OCI-LY7 (cell line): ENCODE data around the gene SMIM12. TPM values are rescaled to one million over a fixed set of nuclear protein-coding genes. Genes with fewer than 3 reads are reported as not detected.
"Not testable (repeated sequence)": the region's sequence is repeated elsewhere in the genome, so short reads cannot be mapped to it uniquely, and the experiment has no call there.

Experiments
- BruUV-seq: library from RNA; stranded (reverse); fragments of 400-500 nt; replicated peaks from 2 replicates; lab custom pipeline; 2021; lab: Mats Ljungman, UMichigan
- CTCF ChIA-PET: fragments of 300-600 bp; sonication (Branson Sonifier 250); formaldehyde crosslinking; loops from one replicate; lab custom pipeline; 2022; ENCODE audit warnings: antibody characterized with exemption; ENCODE audit not compliant: unreplicated experiment; lab: Charles Lee
- POLR2A ChIA-PET: fragments of 300-600 bp; sonication (Branson Sonifier 250); formaldehyde crosslinking; loops from one replicate; lab custom pipeline; 2022; ENCODE audit warnings: antibody characterized with exemption; lab: Charles Lee
- DNase-seq: peaks from one replicate; pipeline ENCODE4 v3.0.0-alpha.2; 2015; ENCODE audit warnings: low spot score
- H2AFZ ChIP-seq: fragments of 200-600 bp; sonication (generic), shearing (Covaris generic); 2 replicates; pipeline ENCODE4 v1.6.1; 2014; ENCODE audit warnings: mild to moderate bottlenecking, antibody characterized with exemption, low read length, moderate library complexity
- H3K27ac ChIP-seq: fragments of 200-600 bp; sonication (generic); 2 replicates; pipeline ENCODE4 v1.5.1; 2014; ENCODE audit warnings: mixed run types, low read depth, mild to moderate bottlenecking, moderate library complexity, low read length, inconsistent platforms; ENCODE audit not compliant: poor library complexity, severe bottlenecking
- H3K36me3 ChIP-seq: fragments of 200-600 bp; sonication (generic); 2 replicates; pipeline ENCODE4 v1.6.1; 2014; ENCODE audit warnings: mild to moderate bottlenecking, antibody characterized with exemption, low read length, moderate library complexity, mixed read lengths; ENCODE audit not compliant: insufficient read depth
- H3K4me1 ChIP-seq: fragments of 200-600 bp; sonication (generic); 2 replicates; pipeline ENCODE4 v1.5.1; 2014; ENCODE audit warnings: mild to moderate bottlenecking, low read length; ENCODE audit not compliant: insufficient read depth, poor library complexity, severe bottlenecking
- H3K4me2 ChIP-seq: fragments of 200-600 bp; sonication (generic); 2 replicates; pipeline ENCODE4 v1.6.1; 2014; ENCODE audit warnings: mild to moderate bottlenecking, low read length
- H3K4me3 ChIP-seq: fragments of 200-600 bp; sonication (generic); 2 replicates; pipeline ENCODE4 v1.5.1; 2014; ENCODE audit warnings: mild to moderate bottlenecking, low read depth, low read length; ENCODE audit not compliant: poor library complexity, severe bottlenecking
- H3K79me2 ChIP-seq: fragments of 200-600 bp; sonication (generic); 2 replicates; pipeline ENCODE4 v1.6.1; 2016; ENCODE audit warnings: low read depth, mild to moderate bottlenecking, low read length, moderate library complexity, mixed read lengths; ENCODE audit not compliant: insufficient read depth
- H3K9me2 ChIP-seq: fragments of 200-600 bp; sonication (generic); 2 replicates; pipeline ENCODE4 v1.6.1; 2016; ENCODE audit warnings: mild to moderate bottlenecking, low read length, mixed read lengths; ENCODE audit not compliant: insufficient read depth
- H3K9me3 ChIP-seq: fragments of 200-600 bp; sonication (generic); 2 replicates; pipeline ENCODE4 v1.6.1; 2014; ENCODE audit warnings: mild to moderate bottlenecking, mixed run types, low read length, mixed read lengths
- H4K20me1 ChIP-seq: fragments of 200-600 bp; sonication (generic); 2 replicates; pipeline ENCODE4 v1.6.1; 2014; ENCODE audit warnings: mild to moderate bottlenecking, antibody characterized with exemption, low read length, moderate library complexity, mixed read lengths; ENCODE audit not compliant: insufficient read depth
- CTCF ChIP-seq: fragments of 200-600 bp; sonication (generic); conservative IDR thresholded peaks from 2 replicates; pipeline ENCODE4 v1.5.1; 2014; ENCODE audit warnings: mild to moderate bottlenecking, antibody characterized with exemption, low read length, moderate library complexity, mixed read lengths
- EZH2phosphoT487 ChIP-seq: fragments of 200-600 bp; sonication (generic); IDR thresholded peaks from 2 replicates; pipeline ENCODE4 v1.6.1; 2018; ENCODE audit warnings: low read depth, borderline replicate concordance, mild to moderate bottlenecking, mixed run types, antibody characterized with exemption, low read length, moderate library complexity, mixed read lengths
- intact Hi-C: fragments of 100-400 bp; cut with micrococcal nuclease; formaldehyde crosslinking; loops from one replicate; pipeline ENCODE4 v1.10.0; 2022; ENCODE audit not compliant: unreplicated experiment
- total RNA-seq, 2 experiments: library from RNA; depleted of rRNA in 1 of 2; stranded (reverse); fragments of >200 nt in 1 of 2; shearing (Covaris generic) in 1 of 2; gene quantifications; 2 replicates each; pipeline ENCODE4 v1.2.3, GENCODE V29; 2014 to 2022

The SMIM12 gene
- total RNA-seq, 2 experiments from 2014 or later = 36.3 to 41.2 TPM

GRCh38 chr1:34816778-34817177, 42.8 kb downstream of the SMIM12 start:
- H3K79me2 ChIP-seq = no peaks in the 10 kb centered on the region

GRCh38 chr1:34816332-34816731, 43.2 kb downstream of the SMIM12 start:
- no peaks in the 10 kb centered on the region for H3K4me1 ChIP-seq
- intact Hi-C loops = no loop called here
- H3K9me2 ChIP-seq = no peaks in the 10 kb centered on the region
- CTCF ChIA-PET = no interaction called here
- no TSS peak for BruUV-seq
- no peaks in the 10 kb centered on the region for H4K20me1 ChIP-seq
- POLR2A ChIA-PET = interaction anchor here (0.6 kb wide), 1 partner anchor 17 kb away, joined by 6 read pairs; no protein-coding TSS in a partner anchor
- no peaks in the 10 kb centered on the region for H3K79me2 ChIP-seq
- TF ChIP-seq EZH2phosphoT487 (no peak), CTCF (no peak)
- no peak overlapping the region for H3K4me3 ChIP-seq
- no peaks in the 10 kb centered on the region for H3K9me3 ChIP-seq
- no peak overlapping the region for H3K4me2 ChIP-seq
- no peak for DNase-seq
- no peak overlapping the region for H3K27ac ChIP-seq
- no peaks in the 10 kb centered on the region for H3K36me3 ChIP-seq
- H2AFZ ChIP-seq = no peak overlapping the region

More at GRCh38 chr1:34816778-34817177, 42.8 kb downstream of the SMIM12 start:
- no peaks in the 10 kb centered on the region for H3K9me3 ChIP-seq
- no peak overlapping the region for H3K4me3 ChIP-seq
- ChIA-PET POLR2A (no interaction called here), CTCF (no interaction called here)
- H2AFZ ChIP-seq = no peak overlapping the region
- no TSS peak for BruUV-seq
- H3K27ac ChIP-seq = no peak overlapping the region
- no peak for DNase-seq
- no peaks in the 10 kb centered on the region for H3K4me1 ChIP-seq
- H3K4me2 ChIP-seq = no peak overlapping the region
- no peak for TF ChIP-seq CTCF
- no peak for TF ChIP-seq EZH2phosphoT487
- no peaks in the 10 kb centered on the region for H4K20me1 ChIP-seq
- intact Hi-C loops = no loop called here
- no peaks in the 10 kb centered on the region for H3K36me3 ChIP-seq
- H3K9me2 ChIP-seq = no peaks in the 10 kb centered on the region

DNA sequence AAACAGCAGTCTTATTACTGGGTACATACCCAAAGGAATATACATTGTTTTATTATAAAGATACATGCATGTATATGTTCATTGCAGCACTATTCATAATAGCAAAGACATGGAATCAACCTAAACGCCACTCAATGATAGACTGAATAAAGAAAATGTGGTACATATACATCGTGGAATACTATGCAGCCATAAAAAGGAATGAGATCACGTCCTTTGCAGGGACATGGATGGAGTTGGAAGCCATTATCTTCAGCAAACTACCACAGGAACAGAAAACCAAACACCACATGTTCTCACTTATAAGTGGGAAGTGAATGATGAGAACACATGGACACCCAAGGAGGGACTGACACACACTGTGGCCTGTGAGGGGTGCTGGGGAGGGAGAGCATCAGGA, 48.8 kb downstream of the SMIM12 start:
- H2AFZ ChIP-seq, H3K36me3 ChIP-seq, H3K4me2 ChIP-seq, H3K4me1 ChIP-seq, intact Hi-C loops, POLR2A ChIA-PET, H3K27ac ChIP-seq, BruUV-seq, H3K79me2 ChIP-seq, DNase-seq, H3K9me3 ChIP-seq, H4K20me1 ChIP-seq, H3K9me2 ChIP-seq, CTCF ChIA-PET, H3K4me3 ChIP-seq: not testable (repeated sequence)
